ENCODE measurements around the gene MPIG6B. TPM values are rescaled to one million over a fixed set of nuclear protein-coding genes. Genes with fewer than 3 reads are reported as not detected.
A peak's percentile ranks its signal among the peaks of the same experiment; 100 is the strongest.

MPIG6B gene
- total RNA-seq, 1 experiment from 2014 or later, result not detected

DNA sequence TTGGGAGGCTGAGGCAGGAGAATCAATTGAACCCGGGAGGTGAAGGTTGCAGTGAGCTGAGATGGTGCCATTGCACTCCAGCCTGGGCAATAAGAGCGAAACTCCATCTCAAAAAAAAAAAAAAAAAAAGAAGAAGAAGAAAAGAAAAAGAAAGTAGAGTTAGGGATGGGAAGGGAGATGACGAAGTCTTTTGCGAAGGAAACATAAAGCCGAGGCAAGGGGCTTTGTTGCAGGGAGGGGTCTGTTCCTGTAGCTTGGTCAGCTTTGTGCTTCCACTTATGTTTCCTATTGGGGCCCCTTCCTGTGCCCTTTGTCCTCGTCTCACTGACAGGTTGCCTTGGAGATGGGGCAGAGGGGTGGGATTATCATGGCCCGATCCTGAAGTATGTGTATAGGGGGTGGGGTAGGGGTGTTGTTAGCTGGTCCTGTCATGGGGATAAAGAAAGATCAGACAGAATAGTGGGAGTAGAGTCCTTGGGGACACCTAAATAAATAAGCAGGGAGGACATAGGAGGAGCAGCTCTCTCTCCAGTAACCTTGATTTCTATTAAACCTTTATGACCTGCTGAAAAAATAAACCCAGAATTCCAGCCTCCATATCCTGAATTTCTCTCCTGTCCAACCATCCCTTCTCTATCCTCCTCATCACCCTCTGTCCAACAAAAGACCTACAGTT is 14.3 kb downstream of the MPIG6B start:
- peak; percentile 11 for DNase-seq (ENCODE audit: low read depth)

DNA sequence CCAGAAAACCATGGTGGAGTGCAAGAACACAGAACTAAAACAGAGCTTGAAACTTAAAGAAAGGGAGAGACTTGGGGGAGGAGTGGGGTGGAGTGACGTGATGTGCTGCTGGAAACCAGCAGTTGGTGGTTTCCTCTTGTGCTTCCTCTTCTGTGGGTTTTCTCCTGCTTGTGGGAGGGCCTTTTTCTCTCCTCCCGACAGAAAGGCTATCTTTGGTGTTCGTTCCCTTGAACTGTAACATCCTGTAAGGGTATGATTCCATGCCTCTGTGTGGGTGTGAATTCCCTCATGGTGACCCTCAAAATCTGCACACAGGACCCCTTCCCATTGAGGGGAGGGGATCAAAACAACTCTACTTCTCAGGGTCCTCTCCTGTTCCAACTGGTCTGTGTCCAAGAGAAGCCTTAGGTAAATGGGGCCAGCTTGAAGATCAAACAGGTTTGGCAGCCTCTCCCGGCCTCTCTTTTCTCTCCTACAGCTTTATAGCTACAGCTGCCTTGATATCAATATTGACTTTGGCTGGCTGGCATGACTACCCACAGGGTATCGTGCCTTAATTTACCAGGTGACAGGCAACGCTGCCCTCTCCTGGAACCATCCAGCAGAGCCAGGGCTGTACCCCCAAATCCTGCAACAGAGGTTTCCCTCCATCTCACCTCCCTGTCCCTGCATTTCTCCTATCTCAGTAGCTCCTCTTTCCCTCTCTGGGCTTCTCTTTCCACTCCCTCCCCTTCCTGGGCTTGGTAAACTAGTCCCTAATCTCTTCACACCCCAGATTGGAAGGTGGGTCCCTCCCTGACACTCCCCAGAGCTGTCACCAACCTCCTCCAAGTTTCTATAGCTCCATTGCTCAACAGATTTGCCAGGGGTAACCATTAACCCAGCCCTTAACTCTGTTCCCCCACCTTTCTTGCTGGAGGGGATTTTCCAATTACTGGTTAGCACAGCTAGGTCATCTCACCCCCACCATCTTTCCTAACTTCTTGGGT is 15.1 kb downstream of the MPIG6B start:
- DNase-seq (ENCODE audit: low read depth), result peak; percentile 89

DNA sequence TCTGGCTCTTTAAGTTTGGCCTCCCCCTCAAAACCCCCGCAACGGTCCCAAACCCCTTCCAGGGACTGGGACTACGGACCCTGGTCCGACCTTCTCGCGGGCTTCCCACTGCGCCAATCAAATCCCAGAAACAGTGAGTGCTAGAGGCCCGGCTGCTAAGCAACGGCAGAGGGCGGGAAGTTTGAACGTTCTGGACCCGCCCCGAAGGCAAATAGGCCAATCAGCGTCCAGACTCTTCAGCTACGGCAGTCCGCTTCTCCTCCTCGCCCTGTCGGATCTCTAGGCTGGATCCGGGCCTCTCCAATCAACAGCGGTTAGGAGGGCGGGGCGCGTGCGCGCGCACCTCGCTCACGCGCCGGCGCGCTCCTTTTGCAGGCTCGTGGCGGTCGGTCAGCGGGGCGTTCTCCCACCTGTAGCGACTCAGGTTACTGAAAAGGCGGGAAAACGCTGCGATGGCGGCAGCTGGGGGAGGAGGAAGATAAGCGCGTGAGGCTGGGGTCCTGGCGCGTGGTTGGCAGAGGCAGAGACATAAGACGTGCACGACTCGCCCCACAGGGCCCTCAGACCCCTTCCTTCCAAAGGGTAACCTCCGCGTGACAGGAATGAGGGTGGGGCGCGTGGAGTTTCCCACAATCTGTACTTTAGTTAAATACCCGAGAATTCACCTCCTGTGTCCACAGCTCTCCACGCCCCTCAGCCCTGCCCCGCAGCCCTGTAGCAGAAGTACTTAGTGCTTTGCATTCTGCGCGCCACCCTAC is 16.6 kb downstream of the MPIG6B start, which contains the start of gene MSH5:
MSH5 (plus strand) TSS at position 367 of the 758 bp plus-strand sequence. CDS start 462 bp downstream, outside the sequence.
- peak; percentile 100 for DNase-seq (ENCODE audit: low read depth)

DNA sequence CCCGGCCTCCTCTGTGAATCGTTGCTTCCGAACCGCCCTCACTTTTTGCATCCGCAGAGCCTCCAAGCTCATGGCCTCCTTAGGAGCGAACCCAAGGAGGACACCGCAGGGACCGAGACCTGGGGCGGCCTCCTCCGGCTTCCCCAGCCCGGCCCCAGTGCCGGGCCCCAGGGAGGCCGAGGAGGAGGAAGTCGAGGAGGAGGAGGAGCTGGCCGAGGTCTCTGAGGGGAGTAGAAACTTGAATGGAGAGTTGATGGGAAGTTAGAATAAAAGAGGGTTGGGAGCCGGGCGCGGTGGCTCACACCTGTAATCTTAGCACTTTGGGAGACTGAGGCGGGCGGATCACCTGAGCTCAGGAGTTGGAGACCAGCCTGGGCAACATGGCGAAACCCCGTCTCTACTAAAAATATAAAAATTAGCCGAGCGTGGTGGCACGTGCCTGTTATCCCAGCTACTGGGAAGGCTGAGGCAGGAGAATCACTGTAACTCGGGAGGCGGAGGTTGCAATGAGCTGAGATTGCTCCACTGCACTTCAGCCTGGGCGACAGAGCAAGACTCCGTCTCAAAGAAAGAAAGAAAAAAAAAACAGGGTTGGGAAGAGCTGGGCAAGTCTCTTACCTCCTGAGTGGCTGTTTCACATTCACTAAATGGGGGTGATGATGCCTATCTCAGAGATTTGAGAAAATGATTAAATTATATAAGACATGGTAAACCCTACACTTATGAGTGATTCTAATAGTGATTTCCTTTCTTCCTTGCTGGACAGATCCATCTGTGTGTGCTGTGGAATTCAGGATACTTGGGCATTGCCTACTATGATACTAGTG is 17.4 kb downstream of the MPIG6B start:
- no peak for DNase-seq (ENCODE audit: low read depth)

GRCh38 chr6:31741815-31742214 is 18.6 kb downstream of the MPIG6B start:
- no peak for DNase-seq (ENCODE audit: low read depth)

- no peak for DNase-seq (ENCODE audit: low read depth)
These were observed 19.7 kb downstream of the MPIG6B start for GRCh38 chr6:31742894-31743293.

DNA sequence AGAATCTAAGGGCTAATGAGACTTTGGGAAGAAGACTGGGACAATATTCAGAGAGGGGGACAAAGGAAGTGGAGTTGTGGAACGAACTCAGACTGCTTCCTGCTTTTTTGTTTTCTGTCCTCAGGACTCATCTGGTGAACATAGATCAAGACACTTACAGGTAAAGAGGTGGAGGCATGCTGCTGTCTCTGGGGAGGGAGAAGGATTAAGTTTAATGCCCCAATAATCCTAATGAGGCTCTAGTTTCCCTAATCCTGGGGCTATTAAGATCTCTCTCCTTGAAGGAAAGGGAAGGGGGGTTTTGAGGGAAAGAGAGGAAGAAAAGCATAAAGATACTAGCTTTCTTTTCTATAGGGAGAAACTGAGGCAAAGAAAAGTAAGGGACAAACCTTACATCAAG is 21.2 kb downstream of the MPIG6B start:
- no peak for DNase-seq (ENCODE audit: low read depth)

DNA sequence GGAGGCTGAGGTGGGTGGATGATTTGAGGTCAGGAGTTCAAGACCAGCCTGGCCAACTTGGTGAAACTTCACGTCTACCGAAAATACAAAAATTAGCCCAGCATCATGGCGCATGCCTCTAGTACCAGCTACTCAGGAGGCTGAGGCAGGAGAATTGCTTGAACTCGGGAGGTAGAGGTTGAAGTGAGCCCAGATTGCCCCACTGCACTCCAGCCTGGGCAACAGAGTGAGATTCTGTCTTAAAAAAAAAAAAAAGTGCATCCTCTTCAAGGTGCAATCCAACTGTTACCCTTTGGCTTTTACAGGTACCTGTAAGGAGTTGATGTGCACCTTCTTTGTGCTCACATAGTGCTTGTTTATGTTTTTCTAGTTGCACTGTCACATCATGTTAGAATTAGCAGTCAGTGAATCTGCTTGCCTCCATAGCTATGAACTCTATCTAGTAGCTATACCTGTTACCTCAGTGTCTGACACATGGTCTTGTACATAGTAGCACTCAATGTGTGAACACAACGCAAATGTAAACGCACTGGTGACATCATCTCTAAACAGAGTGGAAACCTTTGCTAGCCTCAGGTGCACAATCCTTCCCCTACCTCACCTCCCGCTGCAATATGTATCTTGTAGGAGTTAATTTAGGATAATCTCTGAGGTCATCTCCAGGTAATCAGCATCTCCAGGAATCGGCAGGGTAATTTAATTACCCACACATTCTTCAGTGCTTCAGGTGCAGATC is 26.3 kb downstream of the MPIG6B start:
- DNase-seq (ENCODE audit: low read depth), result no peak

GRCh38 chr6:31750411-31751022 is 27.3 kb downstream of the MPIG6B start:
- DNase-seq (ENCODE audit: low read depth), result no peak

DNA sequence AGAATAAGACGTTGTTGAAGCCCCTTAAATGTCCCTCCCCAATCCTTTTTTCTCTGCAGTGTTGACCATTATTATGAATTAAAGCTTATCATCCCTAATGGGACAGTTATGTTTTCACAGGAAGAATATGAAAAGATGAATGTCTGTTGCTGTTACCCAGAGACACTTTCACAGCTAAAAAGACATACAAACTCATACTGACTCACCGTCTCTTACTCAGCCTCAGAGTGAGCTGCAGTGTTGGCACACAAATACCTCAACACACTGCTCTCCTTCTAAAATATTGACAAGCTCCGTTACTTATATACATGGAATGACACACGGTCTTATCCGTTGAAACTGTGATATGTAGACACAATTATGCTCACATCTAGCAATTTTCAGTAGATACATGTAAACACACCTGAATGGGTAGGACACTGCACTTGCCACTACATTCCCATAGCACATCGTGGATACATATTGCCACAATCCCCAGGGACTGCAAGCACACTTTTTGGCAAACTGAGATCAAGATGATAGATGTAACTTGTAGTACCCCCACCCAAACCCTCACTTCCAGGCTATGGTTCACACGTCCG is 29.7 kb downstream of the MPIG6B start:
- peak; percentile 65 for DNase-seq (ENCODE audit: low read depth)

GRCh38 chr6:31758281-31758680 is 35.1 kb downstream of the MPIG6B start:
- no peak for DNase-seq (ENCODE audit: low read depth)

GRCh38 chr6:31760790-31761189 is 37.6 kb downstream of the MPIG6B start:
- no peak for DNase-seq (ENCODE audit: low read depth)

GRCh38 chr6:31761343-31761742 is 38.2 kb downstream of the MPIG6B start:
- no peak for DNase-seq (ENCODE audit: low read depth)

GRCh38 chr6:31762356-31762755 is 39.2 kb downstream of the MPIG6B start, which contains the start of gene SAPCD1:
SAPCD1 (plus strand) TSS chr6:31762656; CDS start chr6:31763055, 399 bp downstream.
- no peak for DNase-seq (ENCODE audit: low read depth)

- no peak for DNase-seq (ENCODE audit: low read depth)
These were observed 39.9 kb downstream of the MPIG6B start for GRCh38 chr6:31762878-31763618.

DNA sequence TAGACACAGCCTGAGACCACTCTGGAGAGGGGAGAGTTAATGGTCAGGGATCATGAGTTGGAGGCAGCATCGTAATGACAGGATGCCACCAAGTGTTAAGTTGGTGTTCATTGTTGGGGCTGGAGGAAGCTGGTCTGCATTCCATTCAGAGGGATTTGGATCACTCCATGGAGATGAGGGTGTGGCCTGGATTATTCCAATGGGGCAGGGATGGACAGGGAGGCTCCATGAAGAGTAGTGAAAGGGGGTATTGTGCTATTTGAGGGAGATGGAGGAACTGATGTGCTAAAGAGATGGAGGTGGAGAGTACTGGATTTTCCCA is 40.4 kb downstream of the MPIG6B start:
- DNase-seq (ENCODE audit: low read depth), result peak; percentile 72

DNA sequence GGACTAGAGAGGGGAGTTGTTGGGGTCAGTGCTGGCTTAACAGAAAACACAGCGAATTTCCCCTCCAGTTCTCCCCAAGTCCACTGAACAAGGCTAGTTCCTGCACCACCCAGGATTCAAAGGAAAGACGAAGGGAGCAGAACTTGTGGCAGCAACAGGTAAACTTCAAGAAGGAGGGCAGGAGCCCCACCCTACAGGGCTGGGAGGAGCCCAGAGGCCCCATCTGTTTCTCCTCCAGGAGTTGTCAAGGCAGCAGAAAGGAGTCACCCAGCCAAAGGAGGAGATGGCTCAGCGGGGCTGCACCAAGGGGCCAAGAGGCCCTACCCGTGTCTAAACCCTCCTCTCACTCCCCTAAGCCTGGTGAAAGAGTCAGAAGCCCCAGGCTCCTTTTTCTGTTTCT is 41.0 kb downstream of the MPIG6B start:
- no peak for DNase-seq (ENCODE audit: low read depth)

GRCh38 chr6:31765559-31765909 is 42.4 kb downstream of the MPIG6B start:
- DNase-seq (ENCODE audit: low read depth), result no peak
